ENCODE measurements around the gene ZMYND8. TPM values are rescaled to one million over a fixed set of nuclear protein-coding genes. Genes with fewer than 3 reads are reported as not detected.

Gene ZMYND8
- total and polyA plus RNA-seq, 10 of the 15 experiments (the other 5 are each of a cell fraction or from before 2014, with no cell fraction given), result 12.9 to 54.8 (median 23.1) TPM

DNA sequence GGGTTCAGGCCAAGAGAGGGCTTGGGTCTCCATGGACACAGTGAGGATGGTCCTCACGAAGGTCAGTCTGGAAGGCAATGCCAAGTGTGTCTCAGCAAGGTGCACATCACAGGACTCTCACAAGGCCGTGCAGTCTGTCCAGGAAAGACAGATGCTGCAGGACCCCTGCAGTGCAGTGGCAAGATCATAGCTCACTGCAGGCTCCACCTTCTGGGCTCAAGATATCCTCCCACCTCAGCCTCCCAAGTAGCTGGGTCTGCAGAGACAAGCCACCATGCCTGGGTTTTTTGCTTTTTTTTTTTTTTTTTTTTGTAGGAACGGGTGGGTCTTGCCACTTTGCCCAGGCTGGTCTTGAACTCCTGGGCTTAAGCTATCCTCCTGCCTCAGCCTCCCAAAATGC is 26.4 kb downstream of the ZMYND8 start:
- 100% methylated on average over 2 of the region's 3 CpGs for WGBS (ENCODE audit: insufficient coverage, insufficient replicate concordance, low lambda C conversion rate, missing lambda C conversion rate)
- DNase-seq (ENCODE audit: low read depth, low spot score) (no peak), ATAC-seq (no peak), FAIRE-seq (no peak)
- CTCF ChIA-PET, result interaction anchor here (1.3 to 2.6 kb wide), 2 partner anchors 54 to 57 kb away, joined by 5 to 11 read pairs; no protein-coding TSS in a partner anchor
- Histone ChIP-seq H2AFZ (ENCODE audit: control insufficient read depth, low read depth, low read length) (no peak overlapping the region), H3K27me3 (replicated peaks in 1 of 2; ENCODE audit: control insufficient read depth in 2 of 2, insufficient read depth in 2 of 2, low read length in 1 of 2) (no peaks in the 10 kb centered on the region), H4K20me1 (ENCODE audit: control insufficient read depth, insufficient read depth) (peaks cover 18% of the 10 kb centered on the region), H3K4me1 (ENCODE audit: control insufficient read depth, insufficient read depth, low read length) (no peaks in the 10 kb centered on the region), H3K79me2 (ENCODE audit: control insufficient read depth, insufficient read depth, low read length) (peaks cover 73% of the 10 kb centered on the region), H3K27ac (ENCODE audit: control insufficient read depth, insufficient read depth) (no peak overlapping the region), H3K4me2 (ENCODE audit: control insufficient read depth, insufficient read depth) (no peak overlapping the region), H3K36me3 (ENCODE audit: control insufficient read depth in 2 of 2, insufficient read depth in 2 of 2, low read length in 1 of 2) (peaks cover 20 to 22% of the 10 kb centered on the region in 2 experiments), H3K9ac (ENCODE audit: control insufficient read depth, insufficient read depth, low read length) (no peak overlapping the region), H3K9me3 (replicated peaks; ENCODE audit: control insufficient read depth, insufficient read depth, low read length) (no peaks in the 10 kb centered on the region), H3K4me3 (no peak overlapping the region)
- BruUV-seq (replicated peaks), result no TSS peak
- SMC1A ChIA-PET (ENCODE audit: uncharacterized antibody, unreplicated experiment), result interaction anchor here (0.6 to 3.2 kb wide), 3 partner anchors 53 to 56 kb away, joined by 3 to 17 read pairs (median 7); no protein-coding TSS in a partner anchor
- TF ChIP-seq IRF3 (IDR thresholded peaks at IDR 0.05), result no peak
- no peak for TF ChIP-seq E4F1 (IDR thresholded peaks at IDR 0.05; ENCODE audit: borderline replicate concordance, partially characterized antibody)
- RAD21 ChIA-PET (ENCODE audit: unreplicated experiment), result no interaction called here
- intact Hi-C loops (cut with micrococcal nuclease; ENCODE audit: unreplicated experiment), result no loop called here
- in situ Hi-C loops (cut with MboI), result no loop called here
- POLR2A ChIA-PET, result interaction anchor here (0.6 kb wide), 1 partner anchor 26 kb away, joined by 5 read pairs; no protein-coding TSS in a partner anchor

All from GM12878 (cell line).